HUES6 (cell line): ENCODE data around the gene WBP2.
"Not testable (repeated sequence)": the region's sequence is repeated elsewhere in the genome, so short reads cannot be mapped to it uniquely, and the experiment has no call there.

ENCODE experiments used
- H3K27ac ChIP-seq: 2 replicates; pipeline ENCODE4 v1.7.0; 2013; ENCODE audit warnings: low read depth, mild to moderate bottlenecking, low read length, inconsistent platforms
- H3K27me3 ChIP-seq: 2 replicates; pipeline ENCODE4 v1.6.1; 2013; ENCODE audit warnings: low read length; ENCODE audit not compliant: control insufficient read depth, insufficient read depth
- H3K36me3 ChIP-seq: 2 replicates; pipeline ENCODE4 v1.6.1; 2013; ENCODE audit warnings: low read length; ENCODE audit not compliant: control insufficient read depth, insufficient read depth
- H3K4me1 ChIP-seq: 2 replicates; pipeline ENCODE4 v1.6.1; 2013; ENCODE audit warnings: low read length; ENCODE audit not compliant: control insufficient read depth, insufficient read depth
- H3K4me3 ChIP-seq: 2 replicates; pipeline ENCODE4 v1.5.1; 2013; ENCODE audit warnings: low read depth, low read length
- H3K9ac ChIP-seq: one replicate; pipeline ENCODE4 v1.6.1; 2013; ENCODE audit warnings: mild to moderate bottlenecking, low read length
- H3K9me3 ChIP-seq: 2 replicates; pipeline ENCODE4 v1.6.1; 2013; ENCODE audit warnings: low read depth, low read length; ENCODE audit not compliant: control insufficient read depth, insufficient read depth

WBP2 gene

DNA sequence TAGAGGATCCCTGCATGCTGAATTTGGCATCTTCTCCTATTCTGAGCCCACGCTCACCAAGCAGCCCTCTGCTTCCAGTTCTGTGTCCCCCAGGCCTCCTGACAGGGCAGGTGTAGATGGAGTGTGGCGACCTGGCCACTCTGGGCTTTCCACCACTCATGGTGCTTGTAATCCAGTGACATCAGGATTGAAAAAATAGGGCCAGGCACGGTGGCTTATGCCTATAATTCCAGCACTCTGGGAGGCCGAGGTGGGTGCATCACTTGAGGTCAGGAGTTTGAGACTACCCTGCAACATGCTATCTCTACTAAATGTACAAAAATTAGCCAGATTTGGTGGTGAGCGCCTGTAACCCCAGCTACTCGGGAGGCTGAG lies 41.1 kb downstream of the WBP2 start:
- Histone ChIP-seq H3K9me3 (no peaks in the 10 kb centered on the region), H3K4me3 (no peak overlapping the region), H3K9ac (no peak overlapping the region), H3K27ac (no peak overlapping the region), H3K27me3 (no peaks in the 10 kb centered on the region), H3K4me1 (no peaks in the 10 kb centered on the region), H3K36me3 (peaks cover 94% of the 10 kb centered on the region)

DNA sequence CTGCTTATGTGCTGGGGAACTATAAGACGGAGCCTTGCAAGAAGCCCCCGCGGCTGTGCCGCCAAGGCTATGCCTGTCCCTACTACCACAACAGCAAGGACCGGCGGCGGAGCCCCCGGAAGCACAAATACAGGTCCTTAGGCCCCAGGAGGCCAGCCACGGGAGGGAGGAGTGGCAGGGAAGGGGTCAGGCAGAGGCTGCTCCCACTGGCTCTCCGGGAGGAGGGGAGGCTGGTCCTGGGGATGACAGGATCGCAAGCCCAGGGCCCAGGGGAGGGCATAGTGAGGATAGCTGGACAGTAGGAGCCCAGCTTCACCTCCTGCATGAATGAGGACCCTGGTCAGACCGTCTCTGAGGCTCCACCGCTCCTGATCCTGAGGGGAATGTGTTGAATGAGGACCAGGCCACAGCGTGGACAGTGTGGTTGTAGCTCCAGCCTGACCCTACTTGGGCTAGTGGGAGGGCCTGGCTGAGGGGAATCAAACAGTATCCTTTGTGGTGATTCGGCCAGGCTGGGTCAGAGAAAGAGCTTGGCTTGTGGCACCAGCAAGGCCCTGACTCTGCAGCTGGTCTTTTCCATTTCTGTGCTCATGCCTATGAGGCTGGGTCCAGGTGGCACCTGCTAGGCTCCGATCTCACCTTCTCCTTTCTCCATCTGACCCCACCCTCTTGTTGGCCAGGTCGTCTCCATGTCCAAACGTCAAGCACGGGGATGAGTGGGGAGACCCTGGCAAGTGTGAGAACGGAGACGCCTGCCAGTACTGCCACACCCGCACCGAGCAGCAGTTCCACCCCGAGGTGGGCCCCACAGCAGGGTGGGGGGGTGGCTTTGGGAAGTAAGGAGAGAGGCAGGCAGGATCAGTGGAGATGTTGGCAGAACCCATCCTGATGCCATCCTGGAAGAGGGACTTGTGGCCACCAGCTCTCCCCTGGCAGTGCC lies 41.8 kb downstream of the WBP2 start:
- peaks cover 4% of the 10 kb centered on the region; the same call in 1 of the 2 replicates for H3K4me1 ChIP-seq
- no peaks in the 10 kb centered on the region for H3K27me3 ChIP-seq
- no peak overlapping the region for H3K4me3 ChIP-seq
- H3K9me3 ChIP-seq: no peaks in the 10 kb centered on the region
- peaks cover 90% of the 10 kb centered on the region for H3K36me3 ChIP-seq
- no peak overlapping the region for H3K9ac ChIP-seq
- no peak overlapping the region for H3K27ac ChIP-seq

DNA sequence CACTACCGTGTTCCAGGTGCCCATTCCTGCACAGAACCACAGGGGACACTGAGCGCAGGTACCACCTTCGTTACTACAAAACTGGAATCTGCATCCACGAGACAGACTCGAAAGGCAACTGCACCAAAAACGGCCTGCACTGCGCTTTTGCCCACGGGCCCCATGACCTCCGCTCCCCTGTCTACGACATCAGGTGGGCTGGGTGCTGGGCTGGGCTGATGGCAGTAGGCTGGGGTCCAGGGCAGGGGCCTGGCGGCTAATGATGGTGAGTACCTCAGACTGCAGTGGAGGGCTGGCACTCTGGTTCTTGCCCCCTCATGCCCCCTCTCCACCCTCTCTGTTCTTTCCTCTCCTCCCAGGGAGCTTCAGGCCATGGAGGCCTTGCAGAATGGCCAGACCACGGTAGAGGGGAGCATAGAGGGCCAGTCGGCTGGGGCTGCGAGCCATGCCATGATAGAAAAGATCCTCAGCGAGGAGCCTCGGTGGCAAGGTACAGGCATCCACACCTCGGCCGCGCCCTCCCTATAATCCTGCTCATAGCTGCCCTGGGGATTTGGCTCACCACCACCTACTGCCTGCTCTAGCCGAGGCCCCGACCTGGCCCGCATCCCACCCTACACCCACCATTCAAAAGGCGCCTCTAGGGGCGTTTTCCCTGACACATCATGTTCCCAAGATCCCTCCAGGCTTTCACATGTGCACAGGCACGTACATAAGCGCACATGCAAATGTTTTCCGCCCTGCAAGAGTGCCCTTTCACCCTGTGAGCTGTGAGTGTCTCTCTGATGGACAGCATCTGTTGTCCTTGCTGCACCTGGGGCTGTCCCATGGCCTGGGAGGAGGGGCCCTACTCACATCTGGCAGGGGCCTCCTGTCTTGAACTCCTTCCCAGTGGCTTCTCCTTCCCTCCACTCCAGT lies 42.8 kb downstream of the WBP2 start:
- Histone ChIP-seq H3K4me3 (no peak overlapping the region), H3K27ac (no peak overlapping the region), H3K4me1 (peaks cover 7% of the 10 kb centered on the region; the same call in 1 of the 2 replicates), H3K36me3 (peaks cover 84% of the 10 kb centered on the region), H3K27me3 (no peaks in the 10 kb centered on the region), H3K9ac (no peak overlapping the region), H3K9me3 (no peaks in the 10 kb centered on the region)

DNA sequence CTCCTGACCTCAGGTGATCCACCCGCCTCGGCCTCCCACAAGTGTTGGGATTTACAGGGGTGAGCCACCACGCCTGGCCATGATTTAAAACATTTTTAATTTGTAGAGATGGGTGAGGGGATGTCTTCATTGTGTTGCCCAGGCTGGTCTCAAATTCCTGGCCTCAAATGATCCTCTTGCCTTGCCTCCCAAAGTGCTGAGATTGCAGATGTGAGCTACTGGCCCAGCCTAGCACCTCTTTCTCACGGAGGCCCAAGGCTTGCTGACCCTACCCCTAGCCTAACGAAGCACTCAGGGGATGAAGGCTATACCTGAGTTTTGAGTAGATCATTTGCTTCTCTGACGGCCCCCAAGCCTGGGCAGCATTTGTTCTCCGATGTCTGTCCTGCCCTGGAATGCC lies 44.0 kb downstream of the WBP2 start:
- Histone ChIP-seq H3K4me1 (peaks cover 7% of the 10 kb centered on the region; the same call in 1 of the 2 replicates), H3K9ac (no peak overlapping the region), H3K9me3 (no peaks in the 10 kb centered on the region), H3K4me3 (no peak overlapping the region), H3K36me3 (peaks cover 72% of the 10 kb centered on the region), H3K27me3 (no peaks in the 10 kb centered on the region), H3K27ac (no peak overlapping the region)

DNA sequence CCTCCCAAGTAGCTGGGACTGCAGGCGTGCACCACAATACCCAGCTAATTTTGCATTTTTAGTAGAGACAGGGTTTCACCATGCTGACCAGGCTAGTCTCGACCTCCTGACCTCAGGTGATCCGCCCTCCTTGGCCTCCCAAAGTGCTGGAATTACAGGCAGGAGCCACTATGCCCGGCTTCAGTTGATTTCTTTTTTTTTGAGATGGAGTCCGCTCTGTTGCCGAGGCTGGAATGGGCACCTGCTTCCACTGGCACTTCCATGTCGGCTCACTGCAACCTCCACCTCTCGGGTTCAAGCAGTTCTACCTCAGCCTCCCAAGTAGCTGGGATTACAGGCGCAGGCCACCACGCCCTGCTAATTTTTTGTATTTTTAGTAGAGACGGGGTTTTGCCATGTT lies 44.4 kb downstream of the WBP2 start:
- not testable (repeated sequence) for H3K27ac ChIP-seq
- peaks cover 68% of the 10 kb centered on the region for H3K36me3 ChIP-seq

DNA sequence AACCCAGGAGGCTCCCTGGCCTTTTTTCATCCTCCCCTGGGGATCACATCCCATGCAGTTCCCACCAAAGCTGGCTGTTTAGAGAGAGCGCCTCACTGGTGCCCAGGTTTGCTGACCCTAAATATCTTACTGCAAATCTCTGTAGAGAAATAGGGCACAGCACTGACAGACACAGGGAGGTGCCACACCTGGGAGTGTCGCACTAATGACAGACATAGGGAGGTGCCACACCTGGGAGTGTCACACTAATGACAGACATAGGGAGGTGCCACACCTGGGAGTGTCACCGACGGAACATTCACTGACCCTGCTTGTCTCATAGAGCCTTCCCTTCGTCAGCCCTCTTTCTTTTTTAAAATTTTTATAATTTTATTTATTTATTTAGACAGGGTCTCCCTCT lies 44.9 kb downstream of the WBP2 start:
- H3K27me3 ChIP-seq: no peaks in the 10 kb centered on the region
- no peak overlapping the region for H3K27ac ChIP-seq
- H3K4me3 ChIP-seq: no peak overlapping the region
- H3K36me3 ChIP-seq: peaks cover 64% of the 10 kb centered on the region
- peaks cover 7% of the 10 kb centered on the region; the same call in 1 of the 2 replicates for H3K4me1 ChIP-seq
- H3K9ac ChIP-seq: no peak overlapping the region
- H3K9me3 ChIP-seq: no peaks in the 10 kb centered on the region

More for the DNA sequence above, 44.4 kb downstream of the WBP2 start:
- H3K9me3 ChIP-seq, H3K4me3 ChIP-seq, H3K9ac ChIP-seq, H3K4me1 ChIP-seq, H3K27me3 ChIP-seq: not testable (repeated sequence)

DNA sequence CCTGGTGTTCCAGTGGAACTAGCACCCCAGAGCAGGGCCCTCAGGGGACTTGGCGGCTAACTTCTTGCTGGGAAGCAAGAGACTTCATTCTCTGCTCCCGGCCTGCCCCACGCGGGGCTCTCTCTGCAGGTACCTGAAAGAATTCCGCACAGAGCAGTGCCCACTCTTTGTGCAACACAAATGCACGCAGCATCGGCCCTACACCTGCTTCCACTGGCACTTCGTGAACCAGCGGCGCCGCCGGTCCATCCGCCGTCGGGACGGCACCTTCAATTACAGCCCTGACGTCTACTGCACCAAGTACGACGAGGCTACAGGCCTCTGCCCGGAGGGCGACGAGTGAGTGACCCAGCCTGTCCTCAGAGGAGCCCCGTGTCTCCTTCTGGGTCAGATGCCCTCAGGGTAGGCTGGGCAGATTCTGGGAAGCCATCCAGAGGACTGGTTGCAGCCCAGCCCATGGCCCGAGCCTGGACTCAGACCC lies 45.5 kb downstream of the WBP2 start:
- Histone ChIP-seq H3K4me3 (no peak overlapping the region), H3K9ac (no peak overlapping the region), H3K27ac (no peak overlapping the region), H3K27me3 (no peaks in the 10 kb centered on the region), H3K4me1 (peaks cover 7% of the 10 kb centered on the region; the same call in 1 of the 2 replicates), H3K9me3 (no peaks in the 10 kb centered on the region), H3K36me3 (peaks cover 59% of the 10 kb centered on the region)

DNA sequence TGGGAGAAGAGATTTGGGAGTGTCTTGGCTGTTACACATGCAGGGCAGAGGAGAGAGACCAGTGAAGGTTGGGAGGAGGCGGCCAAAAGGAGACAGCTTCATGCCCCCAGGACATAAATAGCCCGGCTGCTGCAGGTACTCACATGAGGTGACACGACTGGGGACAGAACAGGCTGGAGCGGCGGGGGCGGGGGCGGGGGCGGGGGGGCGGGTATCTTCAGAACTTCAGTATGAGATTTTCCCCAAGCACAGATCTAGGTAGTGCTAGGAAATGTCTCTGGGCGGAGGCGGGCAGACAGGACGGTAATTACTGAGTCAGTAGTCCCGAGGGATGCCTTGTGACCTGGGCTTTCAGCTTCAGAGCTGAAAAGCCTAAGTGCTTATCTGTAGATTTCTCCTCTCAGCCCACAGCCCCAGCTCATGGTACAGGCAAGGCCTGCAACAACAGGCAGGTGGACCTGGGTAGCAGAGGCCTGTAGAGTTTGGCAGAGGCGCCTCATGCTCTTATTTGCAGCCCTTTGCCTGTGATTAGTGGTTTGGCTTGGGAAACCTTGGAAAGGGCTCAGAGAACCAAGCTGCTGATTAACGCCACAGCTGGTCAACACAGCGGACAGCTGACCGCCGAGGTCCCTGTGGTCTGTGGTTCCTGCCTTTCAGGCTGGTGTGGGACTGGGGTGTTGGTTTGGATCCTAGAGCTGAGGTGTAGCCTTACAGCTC lies 46.1 kb downstream of the WBP2 start:
- Histone ChIP-seq H3K9ac (no peak overlapping the region), H3K4me3 (no peak overlapping the region), H3K9me3 (no peaks in the 10 kb centered on the region), H3K27ac (no peak overlapping the region), H3K27me3 (no peaks in the 10 kb centered on the region), H3K4me1 (peaks cover 7% of the 10 kb centered on the region; the same call in 1 of the 2 replicates), H3K36me3 (peaks cover 54% of the 10 kb centered on the region)

DNA sequence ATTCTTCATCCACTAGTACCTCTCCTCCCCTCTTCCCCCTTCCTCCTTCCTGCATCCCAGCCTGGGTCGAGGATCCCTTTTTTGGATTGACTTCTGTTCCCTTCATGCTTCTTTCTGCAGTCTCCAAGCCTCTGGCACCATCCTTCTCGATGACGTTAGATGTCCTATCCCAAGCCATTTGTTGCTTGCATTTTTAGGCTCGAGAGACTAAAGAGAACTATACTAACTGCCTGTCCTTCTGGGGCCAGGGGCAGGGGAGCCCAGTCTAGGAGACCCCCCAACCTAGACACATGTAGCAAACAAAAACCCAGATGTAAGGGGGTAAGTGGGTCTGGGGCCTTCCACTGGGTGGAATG lies 46.6 kb downstream of the WBP2 start:
- Histone ChIP-seq H3K4me1 (peaks cover 7% of the 10 kb centered on the region; the same call in 1 of the 2 replicates), H3K9ac (no peak overlapping the region), H3K9me3 (no peaks in the 10 kb centered on the region), H3K27me3 (no peaks in the 10 kb centered on the region), H3K27ac (peak overlapping the region; percentile 41; the same call in 1 of the 2 replicates), H3K4me3 (no peak overlapping the region), H3K36me3 (peaks cover 49% of the 10 kb centered on the region)

DNA sequence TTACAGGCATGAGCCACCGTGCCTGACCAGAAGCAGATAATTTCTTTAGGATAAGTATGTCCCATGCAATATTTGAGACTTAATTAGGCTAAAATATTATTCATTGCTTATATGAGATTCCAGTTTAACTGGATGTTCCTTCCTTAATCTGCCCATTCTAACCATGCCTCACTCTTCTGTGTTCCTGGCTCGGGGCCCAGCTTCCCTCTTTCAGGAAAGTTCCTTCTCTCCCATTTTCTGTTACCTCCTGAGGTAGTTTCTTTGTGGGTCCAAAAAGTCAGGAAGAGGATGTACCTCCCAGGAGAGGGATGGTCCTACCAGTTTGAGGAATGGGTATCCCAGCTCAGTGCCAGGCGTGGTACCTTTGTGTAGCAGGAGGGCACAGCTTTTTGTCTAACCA lies 47.3 kb downstream of the WBP2 start:
- H3K4me1 ChIP-seq: peaks cover 7% of the 10 kb centered on the region; the same call in 1 of the 2 replicates
- H3K9me3 ChIP-seq: no peaks in the 10 kb centered on the region
- H3K27ac ChIP-seq: no peak overlapping the region
- no peak overlapping the region for H3K9ac ChIP-seq
- no peak overlapping the region for H3K4me3 ChIP-seq
- no peaks in the 10 kb centered on the region for H3K27me3 ChIP-seq
- H3K36me3 ChIP-seq: peaks cover 44% of the 10 kb centered on the region
